ENCODE data around the gene HASPIN.
A peak's percentile ranks its signal among the peaks of the same experiment; 100 is the strongest.

The HASPIN gene

DNA sequence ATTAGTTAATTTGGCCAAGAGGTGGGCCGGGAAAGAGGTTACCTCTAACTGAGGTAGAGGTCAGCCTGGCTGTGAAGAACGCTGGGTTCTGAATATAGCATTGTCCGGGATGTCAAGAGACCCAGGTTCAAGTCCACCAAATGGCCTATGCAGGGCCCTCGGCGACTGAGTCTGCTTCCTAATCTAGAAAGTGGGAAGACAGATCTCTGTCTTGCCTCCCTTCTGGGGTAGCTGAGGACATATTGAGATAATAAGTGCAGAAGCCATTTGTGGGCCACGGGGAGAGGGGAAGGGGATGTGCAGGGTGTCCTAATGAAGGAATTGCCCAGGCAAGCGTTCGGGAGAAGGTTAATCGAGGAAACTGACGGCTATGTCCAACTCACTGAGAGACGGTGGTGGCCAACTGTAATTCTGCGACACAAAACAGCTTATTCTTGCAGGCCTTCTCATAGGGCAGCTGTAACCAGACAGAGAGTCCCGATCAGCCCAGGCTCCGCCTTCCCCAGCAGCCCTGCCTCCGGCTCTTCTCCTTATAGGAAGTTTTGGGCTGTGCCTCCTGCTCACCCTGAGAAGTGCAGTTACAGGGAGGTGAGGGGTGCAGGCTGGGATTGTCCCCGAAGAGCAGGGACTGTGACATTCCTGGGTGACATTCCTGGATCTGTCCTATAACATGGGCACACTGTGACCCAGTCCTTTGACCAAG lies 15.9 kb downstream of the HASPIN start:
- Histone ChIP-seq H3K4me2 (ENCODE audit: low read length) (no peak overlapping the region), H3K9me3 (ENCODE audit: low read length) (no peaks in the 10 kb centered on the region), H3K79me2 (ENCODE audit: insufficient read depth, low read length) (no peaks in the 10 kb centered on the region), H3K27ac (ENCODE audit: low read depth, low read length, poor library complexity, severe bottlenecking) (no peak overlapping the region), H4K20me1 (ENCODE audit: insufficient read depth, low read length) (no peaks in the 10 kb centered on the region), H3K4me1 (ENCODE audit: insufficient read depth, low read length, severe bottlenecking) (peaks cover 24% of the 10 kb centered on the region), H3K36me3 (ENCODE audit: insufficient read depth, low read length) (no peaks in the 10 kb centered on the region), H2AFZ (ENCODE audit: low read length) (no peak overlapping the region), H3K9ac (ENCODE audit: low read length) (no peak overlapping the region), H3K9me2 (ENCODE audit: low read depth, low read length) (no peaks in the 10 kb centered on the region), H3F3A (ENCODE audit: insufficient read depth, low read length) (no peaks in the 10 kb centered on the region), H3K4me3 (ENCODE audit: low read depth, low read length, poor library complexity, severe bottlenecking) (no peak overlapping the region), H3K27me3 (ENCODE audit: insufficient read depth, low read length) (no peaks in the 10 kb centered on the region)
- no peak for TF ChIP-seq EZH2 (IDR thresholded peaks at IDR 0.05; ENCODE audit: borderline replicate concordance, low read length)

DNA sequence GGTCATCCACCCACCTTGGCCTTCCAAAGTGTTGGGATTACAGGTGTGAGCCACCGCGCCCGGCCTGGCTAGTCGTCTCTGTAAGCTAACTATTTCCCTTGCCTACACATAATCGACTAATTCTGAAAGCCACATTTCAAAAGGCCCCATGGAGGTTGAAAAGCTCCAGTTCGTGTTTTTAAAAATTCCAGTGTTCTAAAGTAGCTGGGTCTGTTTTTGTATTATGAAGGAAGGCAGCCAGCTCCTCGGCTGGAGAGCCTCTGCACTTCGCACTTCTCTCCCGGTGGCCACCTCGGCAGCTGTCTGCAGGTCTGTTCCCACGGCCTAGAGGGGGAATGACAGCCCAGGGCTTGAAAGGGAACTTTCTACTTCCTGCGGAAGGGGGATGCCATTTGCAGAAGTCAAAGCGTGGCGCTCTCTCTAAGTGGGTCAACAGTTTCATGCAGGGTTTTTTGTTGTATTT lies 16.9 kb downstream of the HASPIN start:
- no peaks in the 10 kb centered on the region for H3K9me3 ChIP-seq (ENCODE audit: low read length)
- no peaks in the 10 kb centered on the region for H3F3A ChIP-seq (ENCODE audit: insufficient read depth, low read length)
- no peak overlapping the region for H3K4me3 ChIP-seq (ENCODE audit: low read depth, low read length, poor library complexity, severe bottlenecking)
- 0 out of 2 replicates have a peak overlapping the region, but pooled peaks have one; percentile 60 for H2AFZ ChIP-seq (ENCODE audit: low read length)
- H3K79me2 ChIP-seq (ENCODE audit: insufficient read depth, low read length) = no peaks in the 10 kb centered on the region
- no peaks in the 10 kb centered on the region for H3K36me3 ChIP-seq (ENCODE audit: insufficient read depth, low read length)
- no peaks in the 10 kb centered on the region for H3K27me3 ChIP-seq (ENCODE audit: insufficient read depth, low read length)
- H3K9ac ChIP-seq (ENCODE audit: low read length) = no peak overlapping the region
- H3K9me2 ChIP-seq (ENCODE audit: low read depth, low read length) = no peaks in the 10 kb centered on the region
- H3K4me1 ChIP-seq (ENCODE audit: insufficient read depth, low read length, severe bottlenecking) = peaks cover 24% of the 10 kb centered on the region
- no peaks in the 10 kb centered on the region for H4K20me1 ChIP-seq (ENCODE audit: insufficient read depth, low read length)
- no peak overlapping the region for H3K4me2 ChIP-seq (ENCODE audit: low read length)
- H3K27ac ChIP-seq (ENCODE audit: low read depth, low read length, poor library complexity, severe bottlenecking) = no peak overlapping the region
- no peak for TF ChIP-seq EZH2 (IDR thresholded peaks at IDR 0.05; ENCODE audit: borderline replicate concordance, low read length)
- TF ChIP-seq, protein P1, sequence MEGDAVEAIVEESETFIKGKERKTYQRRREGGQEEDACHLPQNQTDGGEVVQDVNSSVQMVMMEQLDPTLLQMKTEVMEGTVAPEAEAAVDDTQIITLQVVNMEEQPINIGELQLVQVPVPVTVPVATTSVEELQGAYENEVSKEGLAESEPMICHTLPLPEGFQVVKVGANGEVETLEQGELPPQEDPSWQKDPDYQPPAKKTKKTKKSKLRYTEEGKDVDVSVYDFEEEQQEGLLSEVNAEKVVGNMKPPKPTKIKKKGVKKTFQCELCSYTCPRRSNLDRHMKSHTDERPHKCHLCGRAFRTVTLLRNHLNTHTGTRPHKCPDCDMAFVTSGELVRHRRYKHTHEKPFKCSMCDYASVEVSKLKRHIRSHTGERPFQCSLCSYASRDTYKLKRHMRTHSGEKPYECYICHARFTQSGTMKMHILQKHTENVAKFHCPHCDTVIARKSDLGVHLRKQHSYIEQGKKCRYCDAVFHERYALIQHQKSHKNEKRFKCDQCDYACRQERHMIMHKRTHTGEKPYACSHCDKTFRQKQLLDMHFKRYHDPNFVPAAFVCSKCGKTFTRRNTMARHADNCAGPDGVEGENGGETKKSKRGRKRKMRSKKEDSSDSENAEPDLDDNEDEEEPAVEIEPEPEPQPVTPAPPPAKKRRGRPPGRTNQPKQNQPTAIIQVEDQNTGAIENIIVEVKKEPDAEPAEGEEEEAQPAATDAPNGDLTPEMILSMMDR (IDR thresholded peaks at IDR 0.05; ENCODE audit: low read length) = no peak

DNA sequence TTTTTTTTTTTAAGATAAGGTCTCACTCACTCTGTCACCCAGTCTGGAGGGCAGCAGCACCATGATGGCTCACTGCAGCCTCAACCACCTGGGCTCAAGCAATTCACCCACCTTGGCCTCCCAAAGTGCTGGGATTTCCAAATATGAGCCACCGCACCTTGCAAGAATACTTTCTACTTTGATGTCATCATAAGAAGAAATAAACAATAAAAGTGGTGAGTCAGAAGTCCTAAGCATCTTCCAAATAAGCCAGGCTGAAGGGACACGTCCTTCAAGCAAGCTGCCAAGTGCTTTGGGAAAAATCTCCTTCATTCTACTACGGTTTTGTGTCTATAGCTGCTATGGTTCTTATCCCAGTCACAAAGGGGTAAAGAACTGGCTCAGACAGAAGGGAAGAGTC lies 20.3 kb downstream of the HASPIN start:
- Histone ChIP-seq H3K4me2 (ENCODE audit: low read length) (no peak overlapping the region), H3F3A (ENCODE audit: insufficient read depth, low read length) (no peaks in the 10 kb centered on the region), H3K4me1 (ENCODE audit: insufficient read depth, low read length, severe bottlenecking) (peaks cover 7% of the 10 kb centered on the region), H3K79me2 (ENCODE audit: insufficient read depth, low read length) (no peaks in the 10 kb centered on the region), H3K27me3 (ENCODE audit: insufficient read depth, low read length) (no peaks in the 10 kb centered on the region), H3K9me3 (ENCODE audit: low read length) (no peaks in the 10 kb centered on the region), H3K36me3 (ENCODE audit: insufficient read depth, low read length) (no peaks in the 10 kb centered on the region), H4K20me1 (ENCODE audit: insufficient read depth, low read length) (no peaks in the 10 kb centered on the region), H3K27ac (ENCODE audit: low read depth, low read length, poor library complexity, severe bottlenecking) (no peak overlapping the region), H3K9me2 (ENCODE audit: low read depth, low read length) (no peaks in the 10 kb centered on the region), H2AFZ (ENCODE audit: low read length) (no peak overlapping the region), H3K9ac (ENCODE audit: low read length) (no peak overlapping the region), H3K4me3 (ENCODE audit: low read depth, low read length, poor library complexity, severe bottlenecking) (no peak overlapping the region)
- no peak for TF ChIP-seq EZH2 (IDR thresholded peaks at IDR 0.05; ENCODE audit: borderline replicate concordance, low read length)
- TF ChIP-seq, protein P1 (IDR thresholded peaks at IDR 0.05; ENCODE audit: low read length) = no peak

DNA sequence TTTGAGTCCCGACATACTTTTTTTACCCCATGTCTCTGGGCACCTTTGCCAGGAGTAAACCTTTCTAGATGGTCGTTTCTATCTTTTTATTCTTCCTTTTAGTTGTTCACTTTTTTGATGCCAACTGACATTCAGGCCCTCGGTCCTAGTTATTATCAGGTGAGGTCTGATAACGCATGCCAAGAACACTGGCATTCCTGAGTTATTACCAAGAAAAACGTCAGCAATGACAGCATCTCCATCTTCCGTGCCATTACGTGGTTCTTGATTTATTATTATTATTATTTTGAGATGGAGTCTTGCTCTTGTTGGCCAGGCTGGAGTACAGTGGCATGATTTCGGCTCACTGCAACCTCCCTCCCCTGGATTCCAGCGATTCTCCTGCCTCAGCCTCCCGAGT lies 21.4 kb downstream of the HASPIN start:
- Histone ChIP-seq H3K4me3 (ENCODE audit: low read depth, low read length, poor library complexity, severe bottlenecking) (no peak overlapping the region), H3K27ac (ENCODE audit: low read depth, low read length, poor library complexity, severe bottlenecking) (no peak overlapping the region), H3K9ac (ENCODE audit: low read length) (no peak overlapping the region), H3K36me3 (ENCODE audit: insufficient read depth, low read length) (no peaks in the 10 kb centered on the region), H4K20me1 (ENCODE audit: insufficient read depth, low read length) (no peaks in the 10 kb centered on the region), H3F3A (ENCODE audit: insufficient read depth, low read length) (no peaks in the 10 kb centered on the region), H3K79me2 (ENCODE audit: insufficient read depth, low read length) (no peaks in the 10 kb centered on the region), H3K9me2 (ENCODE audit: low read depth, low read length) (no peaks in the 10 kb centered on the region), H3K9me3 (ENCODE audit: low read length) (no peaks in the 10 kb centered on the region), H2AFZ (ENCODE audit: low read length) (no peak overlapping the region), H3K4me2 (ENCODE audit: low read length) (no peak overlapping the region), H3K27me3 (ENCODE audit: insufficient read depth, low read length) (no peaks in the 10 kb centered on the region), H3K4me1 (ENCODE audit: insufficient read depth, low read length, severe bottlenecking) (peaks cover 5% of the 10 kb centered on the region)
- TF ChIP-seq, protein P1 (IDR thresholded peaks at IDR 0.05; ENCODE audit: low read length) = no peak
- TF ChIP-seq EZH2 (IDR thresholded peaks at IDR 0.05; ENCODE audit: borderline replicate concordance, low read length) = no peak

Data from OCI-LY1 (cell line).